Stimulated activated CD4-positive, alpha-beta T cell treated with anti-CD3 and anti-CD28 coated beads, Interleukin-4, amount 100 ng/mL, for 4 hours (primary cell): Measurements from ENCODE around the gene KLHL3.

Source experiments
- DNase-seq, 2 experiments: peaks; one replicate each; pipeline ENCODE4 v3.0.0-alpha.2; 2020

KLHL3 gene

GRCh38 chr5:137708062-137708461 lies 27.8 kb downstream of the KLHL3 start:
- DNase-seq: no peak

- DNase-seq: no peak
These were observed 29.0 kb downstream of the KLHL3 start for GRCh38 chr5:137706841-137707240.

DNA sequence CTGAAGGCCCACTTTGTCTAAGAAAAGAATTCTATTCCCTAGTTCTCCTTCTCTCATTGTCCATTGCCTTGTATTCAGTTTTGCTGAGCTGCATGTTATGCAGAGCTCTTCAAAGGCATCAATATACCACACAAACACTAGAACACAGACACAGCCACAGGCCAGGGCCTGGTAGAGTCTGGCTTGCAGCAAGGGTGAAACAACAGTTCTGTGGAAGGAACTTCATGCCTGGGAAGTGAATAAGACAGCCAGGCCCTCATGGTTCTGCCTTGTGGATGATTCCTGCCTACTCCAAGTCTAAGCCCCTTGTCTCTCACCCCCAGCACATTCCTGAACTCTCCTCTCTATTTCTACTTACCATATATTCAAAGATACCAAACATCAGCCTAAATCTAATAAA lies 30.8 kb downstream of the KLHL3 start:
- no peak for DNase-seq

- DNase-seq: no peak
These were observed 32.3 kb downstream of the KLHL3 start for GRCh38 chr5:137703565-137703964.

GRCh38 chr5:137700282-137700680 lies 35.6 kb downstream of the KLHL3 start:
- no peak for DNase-seq

GRCh38 chr5:137699336-137700281 lies 36.3 kb downstream of the KLHL3 start:
- DNase-seq: no peak

DNA sequence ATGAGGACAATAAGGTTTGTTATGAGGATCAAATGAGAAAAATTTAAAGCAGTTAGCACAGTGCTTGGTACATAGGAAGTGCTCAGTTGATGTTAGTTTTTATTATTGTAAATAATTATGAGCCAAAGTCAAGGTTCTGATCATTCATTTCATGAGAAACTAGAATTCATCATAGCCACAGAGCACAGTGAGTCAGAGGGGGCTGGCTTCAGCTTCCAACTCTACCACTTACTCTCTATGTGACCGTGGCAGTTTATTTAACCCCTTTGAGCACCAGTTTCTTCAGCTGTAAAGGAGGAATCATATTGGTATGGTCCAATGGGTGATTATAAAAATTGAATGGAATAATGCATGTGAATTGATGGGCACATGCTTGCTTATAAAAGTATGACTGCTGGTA lies 39.4 kb downstream of the KLHL3 start:
- DNase-seq: peak; percentile 18 to 37

- DNase-seq: no peak
These were observed 40.0 kb downstream of the KLHL3 start for GRCh38 chr5:137695651-137696428.

GRCh38 chr5:137693951-137694721 lies 41.8 kb downstream of the KLHL3 start:
- DNase-seq: no peak

- DNase-seq: no peak
These were observed 42.5 kb downstream of the KLHL3 start for GRCh38 chr5:137693307-137693950.

- no peak for DNase-seq
These were observed 46.6 kb downstream of the KLHL3 start for GRCh38 chr5:137689306-137689705.

DNA sequence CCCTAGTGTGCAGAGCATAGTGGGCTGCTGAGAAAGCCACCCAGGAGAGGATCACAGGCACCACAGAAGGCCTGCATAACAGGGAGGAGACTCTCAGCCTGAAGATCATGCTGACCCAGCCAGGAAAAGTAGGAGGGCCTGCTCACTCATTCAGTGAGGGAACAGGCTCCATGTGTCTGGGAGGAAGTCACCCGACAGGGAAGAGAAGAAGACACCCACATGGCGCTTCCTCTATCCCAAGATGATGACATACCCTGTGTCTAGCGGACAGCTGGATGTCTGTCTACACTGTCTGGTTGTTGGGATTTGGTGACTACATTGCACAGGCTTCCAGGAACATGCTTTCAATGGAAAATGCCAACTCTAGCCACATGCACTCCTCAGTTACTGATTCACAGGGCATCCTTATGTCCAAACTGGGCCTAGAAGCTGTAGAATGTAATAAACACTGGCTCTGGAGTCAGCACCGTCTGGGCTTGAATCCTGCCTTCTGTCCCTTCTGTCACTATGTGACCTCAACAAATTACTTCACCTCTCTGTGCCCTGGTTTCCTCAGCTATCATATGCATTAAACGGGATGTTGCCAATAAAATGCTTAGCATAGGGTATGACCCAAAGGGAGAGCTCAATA lies 47.6 kb downstream of the KLHL3 start:
- no peak for DNase-seq

GRCh38 chr5:137684761-137685160 lies 51.1 kb downstream of the KLHL3 start:
- no peak for DNase-seq

DNA sequence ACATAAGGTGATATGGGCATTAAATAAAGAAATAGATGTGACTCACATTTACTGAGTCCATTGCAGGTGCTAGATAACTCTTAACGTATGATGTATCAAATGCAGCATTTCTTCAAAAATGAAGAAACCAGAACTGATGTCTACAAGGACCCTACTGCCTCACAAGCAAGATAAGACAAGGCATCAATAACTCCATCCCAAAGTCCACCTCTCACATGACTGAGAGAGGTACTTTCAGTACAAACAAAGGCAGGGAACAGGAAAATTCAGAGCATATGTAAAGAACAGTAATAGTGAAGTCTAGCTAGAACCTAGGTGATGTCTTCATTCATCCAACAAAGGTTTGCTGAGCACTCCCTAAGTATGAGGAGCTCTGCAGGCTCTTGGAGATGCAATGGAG lies 54.7 kb downstream of the KLHL3 start:
- no peak for DNase-seq

DNA sequence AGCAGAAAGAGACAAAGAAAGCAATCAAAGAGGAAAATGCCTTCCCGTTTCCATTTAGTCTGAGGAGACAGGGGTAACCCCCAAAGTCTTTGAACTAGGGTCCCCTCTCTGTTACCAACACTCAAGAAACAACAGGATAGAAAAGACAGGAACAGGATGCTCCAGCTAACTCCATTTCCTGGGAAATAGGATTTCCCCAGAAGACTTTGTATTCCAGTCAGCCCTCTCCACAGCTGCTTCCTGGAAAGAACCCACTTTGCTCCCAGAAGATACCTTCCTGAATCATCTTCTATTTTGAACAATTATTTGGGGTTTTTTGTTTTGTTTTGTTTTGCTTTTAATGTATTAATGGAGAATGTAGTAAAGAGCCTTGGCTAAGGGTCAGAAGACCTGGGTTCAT lies 56.0 kb downstream of the KLHL3 start:
- no peak for DNase-seq

DNA sequence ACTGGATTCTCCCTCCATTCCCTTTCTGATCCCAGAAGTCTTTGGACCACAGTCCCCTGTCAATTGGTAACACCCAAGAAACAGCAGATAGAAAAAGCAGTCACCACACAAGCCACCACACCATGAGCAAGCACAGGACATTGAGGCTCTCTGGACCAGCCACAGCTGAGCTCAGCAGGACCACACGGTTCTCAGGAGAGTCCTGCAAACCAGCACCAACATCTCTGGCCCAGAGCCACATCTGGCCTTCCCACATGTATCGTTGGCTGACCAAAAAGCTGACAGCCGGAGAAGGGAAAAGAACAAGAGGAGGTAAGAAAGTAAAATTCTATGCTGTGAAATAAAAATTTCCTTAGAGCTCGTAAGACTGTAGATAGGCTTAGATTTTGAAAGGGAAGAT lies 56.7 kb downstream of the KLHL3 start:
- no peak for DNase-seq

DNA sequence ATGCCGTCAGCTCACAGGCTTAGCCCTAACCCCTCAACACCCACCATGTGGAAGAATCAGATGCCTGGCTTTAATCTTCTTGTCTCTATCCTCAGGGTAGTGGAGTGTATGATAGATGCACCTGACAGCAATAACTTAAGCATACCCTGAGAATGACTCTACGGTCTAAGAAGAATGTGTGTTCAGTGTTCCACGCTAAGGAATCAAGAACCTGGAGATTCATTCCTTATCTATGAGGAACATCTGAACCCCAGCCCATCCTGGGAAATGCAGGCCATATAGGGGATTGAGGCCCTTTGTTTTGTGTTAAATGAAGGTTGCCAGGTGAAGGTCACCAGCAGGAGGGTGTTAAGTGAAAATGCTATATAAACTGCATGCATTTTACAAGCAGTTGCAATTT lies 63.0 kb downstream of the KLHL3 start:
- DNase-seq: no peak

GRCh38 chr5:137672001-137672400 lies 63.9 kb downstream of the KLHL3 start:
- no peak for DNase-seq

DNA sequence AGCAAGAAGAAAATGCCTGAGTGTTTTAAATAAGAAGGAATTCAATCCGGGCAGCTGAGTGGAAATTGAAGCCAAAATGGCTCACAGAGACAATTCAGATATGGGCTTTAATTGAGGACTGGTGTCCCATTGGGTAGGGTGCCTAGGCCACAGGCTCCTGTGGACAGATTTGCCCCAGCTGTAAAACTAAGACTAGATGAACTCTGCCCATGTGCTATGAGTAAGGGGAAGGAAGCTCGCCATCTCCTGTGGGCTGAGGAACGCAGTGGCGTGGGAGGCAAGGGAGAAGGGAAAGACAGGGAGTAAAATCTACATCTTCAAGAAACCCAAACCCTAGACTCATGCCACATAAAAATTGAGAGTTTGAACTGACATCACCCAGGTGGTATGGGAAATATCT lies 66.1 kb downstream of the KLHL3 start:
- no peak for DNase-seq

- no peak for DNase-seq
These were observed 67.3 kb downstream of the KLHL3 start for GRCh38 chr5:137668637-137669036.

- no peak for DNase-seq
These were observed 68.5 kb downstream of the KLHL3 start for GRCh38 chr5:137667341-137667740.

GRCh38 chr5:137666901-137667300 lies 69.0 kb downstream of the KLHL3 start:
- DNase-seq: no peak
